GM13976 (cell line): Measurements from ENCODE around the gene LATS2.

Experiments used
- DNase-seq: peaks from one replicate; pipeline ENCODE4 v3.0.0; 2012; ENCODE audit warnings: low spot score
- in situ Hi-C: fragments of 300-500 bp; cut with MboI; formaldehyde crosslinking; loops from one replicate; pipeline ENCODE4 v1.12.0; 2022; ENCODE audit warnings: low sequenced_read_pairs, mixed read lengths, inconsistent platforms; ENCODE audit not compliant: unreplicated experiment
- TF ChIP-seq, protein P1 (sequence below): IDR thresholded peaks from 2 replicates; pipeline ENCODE4 v1.5.1; 2012; ENCODE audit warnings: borderline replicate concordance, mild to moderate bottlenecking; ENCODE audit not compliant: insufficient read depth; ENCODE audit errors: extremely low read depth, missing control alignments, control extremely low read depth

The LATS2 gene

DNA sequence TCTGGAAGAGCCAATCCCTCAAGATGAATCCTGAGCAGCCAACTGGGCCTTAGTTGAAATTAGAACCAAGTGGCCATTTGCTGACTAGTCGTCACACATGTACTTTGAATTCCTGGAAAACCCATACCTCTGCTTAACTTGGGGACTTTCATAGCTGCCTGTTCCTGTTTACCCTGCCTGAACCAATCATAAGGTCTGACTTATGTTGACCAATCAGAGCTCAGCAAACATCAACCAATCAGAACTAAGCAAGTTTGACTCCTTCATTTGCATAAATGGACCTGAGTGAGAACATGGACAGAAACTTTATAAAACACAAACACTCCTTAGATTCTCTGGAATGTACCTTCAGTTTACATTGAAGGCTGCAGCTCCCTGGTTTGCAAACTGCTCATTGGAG, 50.8 kb downstream of the LATS2 start:
- DNase-seq, result no peak
- TF ChIP-seq, protein P1, sequence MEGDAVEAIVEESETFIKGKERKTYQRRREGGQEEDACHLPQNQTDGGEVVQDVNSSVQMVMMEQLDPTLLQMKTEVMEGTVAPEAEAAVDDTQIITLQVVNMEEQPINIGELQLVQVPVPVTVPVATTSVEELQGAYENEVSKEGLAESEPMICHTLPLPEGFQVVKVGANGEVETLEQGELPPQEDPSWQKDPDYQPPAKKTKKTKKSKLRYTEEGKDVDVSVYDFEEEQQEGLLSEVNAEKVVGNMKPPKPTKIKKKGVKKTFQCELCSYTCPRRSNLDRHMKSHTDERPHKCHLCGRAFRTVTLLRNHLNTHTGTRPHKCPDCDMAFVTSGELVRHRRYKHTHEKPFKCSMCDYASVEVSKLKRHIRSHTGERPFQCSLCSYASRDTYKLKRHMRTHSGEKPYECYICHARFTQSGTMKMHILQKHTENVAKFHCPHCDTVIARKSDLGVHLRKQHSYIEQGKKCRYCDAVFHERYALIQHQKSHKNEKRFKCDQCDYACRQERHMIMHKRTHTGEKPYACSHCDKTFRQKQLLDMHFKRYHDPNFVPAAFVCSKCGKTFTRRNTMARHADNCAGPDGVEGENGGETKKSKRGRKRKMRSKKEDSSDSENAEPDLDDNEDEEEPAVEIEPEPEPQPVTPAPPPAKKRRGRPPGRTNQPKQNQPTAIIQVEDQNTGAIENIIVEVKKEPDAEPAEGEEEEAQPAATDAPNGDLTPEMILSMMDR, result no peak
- in situ Hi-C loops, result no loop called here

DNA sequence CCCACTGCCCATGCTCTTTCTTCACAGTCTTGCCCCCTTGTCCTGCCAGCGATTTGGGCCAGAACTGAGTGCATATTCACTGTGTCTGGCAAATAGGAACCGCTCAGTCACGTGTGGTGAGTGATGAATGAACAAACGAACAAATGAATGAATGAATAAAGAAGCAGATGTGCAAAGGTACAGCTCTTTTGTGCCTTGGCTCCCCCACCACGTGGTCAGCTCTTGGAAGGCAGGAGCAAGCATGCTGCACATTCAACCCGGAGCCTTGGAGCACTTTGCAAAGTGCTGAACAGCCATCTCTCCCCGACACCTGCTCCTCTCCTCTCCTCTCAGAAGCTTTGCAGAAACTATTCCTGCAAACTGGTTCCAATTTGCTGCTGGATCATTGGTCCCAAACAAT, 52.4 kb downstream of the LATS2 start:
- in situ Hi-C loops, result no loop called here
- TF ChIP-seq, protein P1, result no peak
- no peak for DNase-seq

DNA sequence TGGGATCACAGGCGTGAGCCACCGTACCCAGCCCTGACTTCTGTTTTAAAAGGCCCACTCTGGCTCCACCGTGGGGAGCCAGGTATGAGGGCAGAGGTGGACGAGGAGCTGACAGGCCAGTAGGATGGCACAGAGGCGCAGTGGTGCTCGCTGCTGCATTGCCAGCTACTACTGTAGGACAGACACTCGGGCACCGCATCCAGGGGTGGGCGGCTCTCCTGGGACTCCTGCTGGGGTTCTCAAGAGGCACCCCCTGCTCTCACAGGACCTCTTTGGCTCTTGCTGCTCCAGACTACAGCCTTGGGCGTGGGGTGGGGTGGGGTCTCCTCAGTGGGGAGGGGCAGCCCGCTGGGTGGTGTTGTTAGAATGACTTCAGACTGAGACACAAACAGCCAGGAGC, 53.4 kb downstream of the LATS2 start:
- in situ Hi-C loops, result no loop called here
- TF ChIP-seq, protein P1, result no peak

DNA sequence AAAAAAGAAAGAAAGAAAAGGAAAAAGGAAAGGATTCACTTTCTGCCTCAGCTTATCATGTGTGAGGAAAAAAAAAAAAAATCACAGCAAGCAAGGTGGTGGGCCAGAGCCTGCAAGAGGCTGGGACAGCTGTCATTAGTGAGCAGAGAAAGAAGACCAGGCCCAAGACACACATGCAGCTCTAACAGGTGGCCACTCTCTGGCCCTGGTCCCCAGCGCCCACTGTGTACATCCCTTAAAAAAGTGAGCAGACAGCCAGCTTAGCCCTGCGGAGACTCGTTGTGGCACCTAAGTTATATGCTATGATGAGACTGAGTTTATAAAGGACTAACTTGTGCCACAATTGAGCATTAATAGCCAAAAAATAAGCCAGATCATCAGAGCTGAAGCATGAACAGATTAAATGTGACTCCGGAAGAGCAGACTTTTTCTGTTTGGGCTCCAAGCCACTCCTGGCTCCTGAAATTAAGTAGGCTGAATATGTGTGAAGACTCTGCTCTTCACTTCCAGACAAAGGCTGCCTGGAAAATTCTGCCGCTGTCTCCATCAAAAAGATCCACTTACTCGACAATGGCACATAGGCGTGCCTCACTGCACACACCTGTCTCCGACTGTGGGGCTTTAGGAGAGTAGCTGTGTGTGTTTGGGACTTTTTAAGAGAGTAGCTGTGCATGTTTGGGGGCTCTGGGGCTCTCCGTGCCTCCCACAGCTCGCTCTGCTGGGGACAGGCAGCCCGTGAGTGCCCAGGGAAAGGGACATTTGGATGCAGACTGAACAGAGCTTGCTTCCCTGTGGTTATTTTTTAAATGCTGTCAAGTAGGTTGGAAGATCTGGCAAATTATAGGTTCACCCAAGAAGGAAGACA, 55.0 kb downstream of the LATS2 start:
- no peak for DNase-seq
- in situ Hi-C loops, result no loop called here
- TF ChIP-seq, protein P1, result no peak

More for the DNA sequence above, 53.4 kb downstream of the LATS2 start:
- DNase-seq, result no peak

DNA sequence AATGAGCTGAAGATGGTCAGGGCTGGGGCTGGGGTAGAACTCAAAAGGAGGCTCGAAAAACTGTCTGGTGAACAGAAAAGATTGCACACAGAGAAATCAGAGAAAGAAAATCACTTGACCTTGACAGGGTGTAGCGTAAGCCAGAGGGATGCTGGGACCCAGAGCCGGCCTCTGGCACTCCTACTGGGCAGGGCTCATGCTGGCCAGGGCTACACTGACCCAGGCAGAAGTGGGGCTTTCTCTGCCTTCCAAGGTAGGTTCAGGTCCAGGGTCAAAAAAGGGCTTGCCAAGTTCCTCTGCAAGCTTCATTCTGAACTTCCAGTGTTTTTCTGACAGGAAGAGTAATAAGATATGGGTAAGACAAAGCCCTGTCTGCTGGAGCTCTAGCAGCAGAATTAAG, 56.2 kb downstream of the LATS2 start:
- no peak for DNase-seq
- TF ChIP-seq, protein P1, result no peak
- in situ Hi-C loops, result no loop called here

DNA sequence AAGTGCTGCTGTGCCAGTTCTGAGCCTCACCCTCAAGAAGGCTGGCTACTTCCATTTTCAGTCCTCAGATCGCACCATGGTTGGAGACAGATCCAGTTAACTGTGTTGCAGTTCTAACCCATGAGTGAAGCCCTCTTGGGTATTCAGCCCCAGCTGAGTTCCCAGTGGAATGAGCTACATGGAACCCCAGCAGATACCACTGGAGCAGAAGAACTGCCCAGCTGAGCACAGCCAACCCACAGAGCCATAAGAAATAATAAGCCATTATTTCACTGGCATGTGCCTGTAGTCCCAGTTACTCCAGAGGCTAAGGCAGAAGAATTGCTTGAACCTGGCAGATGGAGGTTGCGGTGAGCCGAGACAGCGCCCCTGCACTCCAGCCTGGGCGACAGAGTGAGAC, 59.9 kb downstream of the LATS2 start:
- no peak for DNase-seq
- TF ChIP-seq, protein P1, result no peak
- in situ Hi-C loops, result no loop called here
